Adrenal gland (tissue), 12 donors: Measurements from ENCODE around the gene FKBP6. TPM values are rescaled to one million over a fixed set of nuclear protein-coding genes. Genes with fewer than 3 reads are reported as not detected.
"Not testable (repeated sequence)": the region's sequence is repeated elsewhere in the genome, so short reads cannot be mapped to it uniquely, and the experiment has no call there.

Experiments used
- DNase-seq, 7 donors: peaks; one replicate each; pipeline ENCODE4 v3.0.0-alpha.2; 2019 to 2020
- H3K27ac ChIP-seq, 5 donors: fragments of 200-600 bp; sonication (generic) in 4 of 5; 1 replicate in 3 of 5; 2 replicates in 2 of 5; pipeline versions ENCODE4 v1.5.1 to v1.8.0; 2016 to 2020; ENCODE audit warnings: mild to moderate bottlenecking in 1 of 5
- H3K27me3 ChIP-seq: fragments of 200-600 bp; 2 replicates; pipeline ENCODE4 v1.8.0; 2021
- H3K36me3 ChIP-seq, 2 donors: fragments of 200-600 bp; replicated peaks in 1 of 2; 1 replicate in 1 of 2; 2 replicates in 1 of 2; pipeline versions ENCODE4 v1.5.1 to v1.8.0; 2018 to 2022
- H3K4me1 ChIP-seq, 2 donors: fragments of 200-600 bp; replicated peaks in 1 of 2; 1 replicate in 1 of 2; 2 replicates in 1 of 2; pipeline versions ENCODE4 v1.5.1 to v1.8.0; 2018 to 2021
- H3K4me3 ChIP-seq, 4 donors: fragments of 200-600 bp; sonication (generic) in 3 of 4; one replicate each; pipeline ENCODE4 v1.5.1; 2016 to 2018
- H3K9me3 ChIP-seq, 3 donors: fragments of 200-600 bp; sonication (generic) in 1 of 3; replicated peaks in 1 of 3; 1 replicate in 2 of 3; 2 replicates in 1 of 3; pipeline versions ENCODE4 v1.5.1 to v1.8.0; 2016 to 2021
- CTCF ChIP-seq, 6 experiments: fragments of 450-650 bp in 4 of 6; fragments of 200-600 bp in 2 of 6; sonication (generic) in 1 of 6; IDR thresholded peaks; 1 replicate in 5 of 6; 2 replicates in 1 of 6; pipeline versions ENCODE4 v1.5.1 to v1.8.0; 2016 to 2021; ENCODE audit warnings: antibody characterized with exemption in 6 of 6, mild to moderate bottlenecking in 2 of 6, moderate library complexity in 1 of 6
- POLR2A ChIP-seq, 2 donors: fragments of 450-650 bp; IDR thresholded peaks; one replicate each; pipeline ENCODE4 v1.6.1; 2017; ENCODE audit warnings: antibody characterized with exemption in 2 of 2, mild to moderate bottlenecking in 2 of 2, moderate library complexity in 1 of 2
- WGBS, 4 donors: extraction: QIAGEN DNeasy Blood & Tissue Kit in 2 of 4; methylation state at CpG; one replicate each; pipeline versions ENCODE4 v1.1.5 to v1.1.7; 2013 to 2017; 5-methylcytosine and 5-hydroxymethylcytosine counted together
- intact Hi-C, 2 donors: fragments of 100-400 bp; cut with DNase I; formaldehyde crosslinking; loops; one replicate each; pipeline versions ENCODE4 v1.14.1 to v1.15.0; 2022 to 2023
- polyA plus RNA-seq, 3 donors: library from polyadenylated mRNA; stranded (reverse); fragments of 200-250 nt in 2 of 3; fragments of 350-450 nt in 1 of 3; fragmentation: Illumina TruSeq in 1 of 3; extraction: RNeasy Lipid Tissue Mini Kit (QIAGEN cat#74804) in 1 of 3; gene quantifications; one replicate each; pipeline ENCODE4 v1.2.3, GENCODE V29; 2013 to 2014
- total RNA-seq, 9 donors: library from RNA; depleted of rRNA in 4 of 9; stranded (reverse); fragments of >200 nt in 4 of 9; fragments of 120-200 nt in 1 of 9; fragmentation: NEBNext Ultra II Directional in 1 of 9; extraction: Animal tissue kit (Norgen Biotek cat#: 25700) in 1 of 9; gene quantifications; one replicate each; pipeline versions ENCODE4 v1.1.0 to v1.2.4, GENCODE V29; 2013 to 2023
- donor health status: healthy with polysubstance abuse.
- donor health status: Bipolar disorder and iron deficiency.
- donor health status: DM: yes; HTN: yes; CAD: no.
- donor health status: DM: no; HTN: no; CAD: no.
- donor health status: DM: no; HTN: no; CAD: no.
- donor health status: DM: yes; HTN: yes; CAD: no.

Gene FKBP6
- total and polyA plus RNA-seq, 12 donors, result 0.07 to 0.88 (median 0.15) TPM; not detected in 9

DNA sequence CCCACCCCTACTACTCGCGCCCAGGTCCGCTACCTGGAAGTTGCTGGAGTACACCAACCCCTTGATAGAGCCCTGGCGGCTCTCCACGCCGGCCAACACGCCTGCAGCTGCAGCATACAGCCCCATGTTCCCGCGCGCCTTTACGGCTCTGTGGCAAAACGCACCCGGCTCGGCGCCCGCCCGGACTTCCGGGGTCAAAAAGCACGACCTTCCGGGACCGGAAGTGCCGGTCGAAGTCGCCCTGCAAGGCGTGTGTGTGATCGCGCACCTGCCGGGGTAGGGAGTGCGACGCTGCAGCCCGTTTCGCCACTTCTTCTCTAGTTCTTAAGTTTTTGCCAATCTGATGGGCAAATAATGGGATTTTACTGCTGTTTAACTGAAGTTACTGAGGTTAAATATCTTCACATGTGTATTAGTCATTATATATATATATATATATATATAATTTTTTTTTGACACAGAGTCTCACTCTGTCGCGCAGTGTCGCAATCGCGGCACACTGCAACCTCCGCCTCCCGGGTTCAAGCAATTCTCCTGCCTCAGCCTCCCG is 19.2 kb upstream of the FKBP6 start, which contains the start of gene NSUN5:
Gene NSUN5 (minus strand): TSS at position 162 of the 550 bp plus-strand sequence. CDS start 36 bp downstream, at position 126.
- 10 to 19% (median 14%) methylated on average over 28 to 40 of the region's 40 CpGs for WGBS, 4 donors
- Histone ChIP-seq H3K9me3 (no peaks in the 10 kb centered on the region), H3K27ac (peak within 1 kb of the TSS in 3 of 5 donors; percentile 24 to 64 (median 47)), H3K4me3 (peak within 1 kb of the TSS; percentile 22 to 81 (median 59)), H3K27me3 (no peaks in the 10 kb centered on the region), H3K4me1 (peaks cover 0 to 11% of the 10 kb centered on the region in 2 donors), H3K36me3 (peaks cover 0 to 13% of the 10 kb centered on the region in 2 donors)
- peak; percentile 77 to 92 (median 89) for DNase-seq
- TF ChIP-seq POLR2A (IDR thresholded peaks at IDR 0.05) (peak in 1 of 2 donors; percentile 39), CTCF (IDR thresholded peaks at IDR 0.05) (no peak)
- intact Hi-C loops, result no loop called here

GRCh38 chr7:73311421-73311820 is 16.5 kb upstream of the FKBP6 start:
- H3K36me3 ChIP-seq, intact Hi-C loops, H3K27ac ChIP-seq, DNase-seq, H3K4me3 ChIP-seq, H3K9me3 ChIP-seq, H3K27me3 ChIP-seq: not testable (repeated sequence)
- 63 to 81% (median 80%) methylated on average over 7 of the region's 7 CpGs for WGBS, 4 donors
- peaks cover 0 to 11% of the 10 kb centered on the region in 2 donors for H3K4me1 ChIP-seq

DNA sequence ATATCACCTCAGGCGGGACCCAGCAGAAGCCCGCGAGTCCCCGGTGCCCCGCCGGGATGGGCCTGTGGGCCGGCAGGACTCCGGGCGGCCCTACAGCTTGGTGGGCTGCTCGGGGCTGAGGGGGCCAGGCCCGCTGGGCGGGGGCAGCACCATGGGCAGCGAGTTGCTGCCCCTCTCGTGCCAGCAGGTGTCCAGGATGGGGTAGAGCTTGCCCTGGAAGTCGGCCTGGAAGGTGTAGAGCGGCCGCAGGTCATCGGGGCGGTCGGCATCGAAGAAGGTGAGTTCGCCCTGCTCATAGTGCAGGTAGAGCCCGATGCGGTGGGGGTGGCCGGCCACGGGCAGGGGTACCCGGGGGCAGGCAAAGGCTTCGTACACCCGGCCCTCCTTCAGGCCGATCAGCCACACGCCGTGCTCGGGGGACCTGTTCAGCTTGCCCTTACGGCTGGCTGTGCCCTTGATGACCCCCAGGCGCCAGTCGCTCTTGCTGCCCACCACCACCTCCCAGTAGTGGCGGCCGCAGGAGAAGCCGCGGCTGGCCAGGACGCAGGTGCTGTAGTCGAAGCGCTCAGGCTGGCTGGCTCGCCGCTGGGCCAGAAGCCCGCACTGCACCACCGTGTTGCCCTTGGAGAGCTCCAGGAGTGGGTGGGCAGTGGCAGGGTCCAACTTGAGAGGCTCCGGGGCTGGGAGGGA is 15.0 kb upstream of the FKBP6 start:
- Histone ChIP-seq H3K36me3 (no peaks in the 10 kb centered on the region), H3K4me1 (peaks cover 0 to 6% of the 10 kb centered on the region in 2 donors), H3K4me3 (no peak overlapping the region), H3K9me3 (no peaks in the 10 kb centered on the region), H3K27ac (no peak overlapping the region), H3K27me3 (no peaks in the 10 kb centered on the region)
- intact Hi-C loops, result no loop called here
- no peak for DNase-seq
- TF ChIP-seq CTCF (IDR thresholded peaks at IDR 0.05) (no peak), POLR2A (IDR thresholded peaks at IDR 0.05) (no peak)
- 91 to 92% (median 92%) methylated on average over 11 to 48 of the region's 48 CpGs for WGBS, 4 donors

DNA sequence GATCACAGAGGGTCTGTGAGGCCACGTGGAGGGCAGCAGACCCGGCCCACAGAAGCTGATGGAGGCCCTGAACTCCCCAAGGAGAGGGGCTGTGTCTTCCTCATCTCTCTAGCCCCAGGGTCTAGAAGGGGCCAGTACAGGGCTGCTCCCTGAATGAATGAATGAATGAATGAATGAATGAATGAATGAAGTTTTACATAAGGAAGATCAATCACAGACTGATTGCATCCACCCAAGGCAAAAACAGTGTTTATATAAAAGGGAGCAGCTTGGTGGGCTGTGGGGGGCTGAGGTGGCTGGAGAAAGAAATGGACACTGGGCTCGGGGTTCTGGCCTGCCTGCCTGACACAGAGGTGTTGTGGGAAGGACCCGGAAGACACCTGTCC is 14.4 kb upstream of the FKBP6 start:
- intact Hi-C loops, result no loop called here
- H3K4me1 ChIP-seq, result peaks cover 0 to 6% of the 10 kb centered on the region in 2 donors
- no peak overlapping the region for H3K4me3 ChIP-seq
- WGBS, 4 donors, result 52 to 73% (median 72%) methylated on average over 2 to 4 of the region's 4 CpGs
- DNase-seq, result no peak
- TF ChIP-seq CTCF (IDR thresholded peaks at IDR 0.05), result no peak
- no peak for TF ChIP-seq POLR2A (IDR thresholded peaks at IDR 0.05)
- no peaks in the 10 kb centered on the region for H3K27me3 ChIP-seq
- H3K9me3 ChIP-seq, result no peaks in the 10 kb centered on the region
- H3K36me3 ChIP-seq, result no peaks in the 10 kb centered on the region
- H3K27ac ChIP-seq, result no peak overlapping the region
